GM23338 (cell line): Measurements from ENCODE around the gene C3orf22. TPM values are rescaled to one million over a fixed set of nuclear protein-coding genes. Genes with fewer than 3 reads are reported as not detected.

Experiments
- ATAC-seq: fragments of 200-7000 bp; cut with Tn5 transposase; 3 replicates; pipeline ENCODE4 v1.9.1; 2020
- DNase-seq: peaks from one replicate; pipeline ENCODE4 v3.0.0-alpha.2; 2015; ENCODE audit warnings: low spot score
- H2AFZ ChIP-seq: fragments of 200-600 bp; sonication (generic); 2 replicates; pipeline ENCODE4 v1.8.0; 2016; ENCODE audit warnings: antibody characterized with exemption, mild to moderate bottlenecking, moderate library complexity
- H3F3A ChIP-seq: fragments of 200-600 bp; sonication (generic); replicated peaks from 2 replicates; pipeline ENCODE4 v1.8.0; 2017; ENCODE audit warnings: antibody characterized with exemption, mixed run types, low read depth
- H3K27ac ChIP-seq: fragments of 200-600 bp; sonication (generic); 2 replicates; pipeline ENCODE4 v1.6.1; 2016; ENCODE audit warnings: low read depth
- H3K27me3 ChIP-seq: fragments of 200-600 bp; sonication (generic); 2 replicates; pipeline ENCODE4 v1.8.0; 2016; ENCODE audit warnings: mild to moderate bottlenecking, mixed run types, moderate library complexity; ENCODE audit not compliant: insufficient read depth
- H3K36me3 ChIP-seq: fragments of 200-600 bp; sonication (generic); 2 replicates; pipeline ENCODE4 v1.8.0; 2016; ENCODE audit warnings: mild to moderate bottlenecking; ENCODE audit not compliant: insufficient read depth
- H3K4me1 ChIP-seq: fragments of 200-600 bp; sonication (generic); 2 replicates; pipeline ENCODE4 v1.8.0; 2016; ENCODE audit warnings: mild to moderate bottlenecking, moderate library complexity; ENCODE audit not compliant: insufficient read depth
- H3K4me2 ChIP-seq: fragments of 200-600 bp; sonication (generic); 2 replicates; pipeline ENCODE4 v1.7.1; 2017; ENCODE audit warnings: mixed run types
- H3K4me3 ChIP-seq: fragments of 200-600 bp; sonication (generic); 2 replicates; pipeline ENCODE4 v1.6.1; 2016; ENCODE audit warnings: mixed run types
- H3K79me2 ChIP-seq: fragments of 200-600 bp; sonication (generic); replicated peaks from 2 replicates; pipeline ENCODE4 v1.8.0; 2017; ENCODE audit warnings: mild to moderate bottlenecking; ENCODE audit not compliant: insufficient read depth
- H3K9me2 ChIP-seq: fragments of 200-600 bp; sonication (generic); 2 replicates; pipeline ENCODE4 v1.8.0; 2017; ENCODE audit not compliant: insufficient read depth
- H4K20me1 ChIP-seq: fragments of 200-600 bp; sonication (generic); replicated peaks from 2 replicates; pipeline ENCODE4 v1.8.0; 2017; ENCODE audit warnings: mild to moderate bottlenecking; ENCODE audit not compliant: insufficient read depth
- H3K27ac Mint-ChIP-seq: 2 replicates; pipeline ENCODE4 v1.8.0; 2020; ENCODE audit warnings: inconsistent platforms, mild to moderate bottlenecking, moderate library complexity, mixed read lengths
- H3K27me3 Mint-ChIP-seq: 3 replicates; pipeline ENCODE4 v1.8.0; 2022; ENCODE audit warnings: low read depth, mild to moderate bottlenecking, moderate library complexity, mixed read lengths, inconsistent platforms; ENCODE audit not compliant: insufficient read depth, poor library complexity
- H3K36me3 Mint-ChIP-seq: 3 replicates; pipeline ENCODE4 v1.8.0; 2021; ENCODE audit warnings: low read depth, mild to moderate bottlenecking, inconsistent platforms, moderate library complexity, mixed read lengths
- H3K4me1 Mint-ChIP-seq: 3 replicates; pipeline ENCODE4 v1.8.0; 2020; ENCODE audit warnings: mild to moderate bottlenecking, inconsistent platforms, mixed read lengths
- H3K4me3 Mint-ChIP-seq: 3 replicates; pipeline ENCODE4 v1.8.0; 2021; ENCODE audit warnings: moderate library complexity, mild to moderate bottlenecking, inconsistent platforms, mixed read lengths
- H3K9me3 Mint-ChIP-seq: 3 replicates; pipeline ENCODE4 v1.8.0; 2020; ENCODE audit warnings: moderate library complexity, mild to moderate bottlenecking, inconsistent platforms, mixed read lengths
- CREB1 ChIP-seq: fragments of 250-450 bp; sonication (Bioruptor Pico); IDR thresholded peaks from 2 replicates; pipeline ENCODE4 v1.5.0; 2020; ENCODE audit warnings: low read depth, mild to moderate bottlenecking, moderate library complexity
- EZH2 ChIP-seq: fragments of 200-600 bp; sonication (generic); IDR thresholded peaks from one replicate; pipeline ENCODE4 v1.8.0; 2017; ENCODE audit warnings: antibody characterized with exemption, mild to moderate bottlenecking, low read depth; ENCODE audit not compliant: unreplicated experiment
- EZH2phosphoT487 ChIP-seq: fragments of 200-600 bp; sonication (generic); IDR thresholded peaks from one replicate; pipeline ENCODE4 v1.8.1; 2018; ENCODE audit warnings: antibody characterized with exemption; ENCODE audit not compliant: unreplicated experiment
- JUNB ChIP-seq: IDR thresholded peaks from one replicate; pipeline ENCODE4 v1.6.1; 2016; ENCODE audit warnings: antibody characterized with exemption; ENCODE audit not compliant: unreplicated experiment
- POLR2AphosphoS5 ChIP-seq: IDR thresholded peaks from 2 replicates; pipeline ENCODE4 v1.6.1; 2016; ENCODE audit warnings: antibody characterized with exemption, low read depth
- ZNF331 ChIP-seq: fragments of 250-450 bp; sonication (Bioruptor Pico); IDR thresholded peaks from 2 replicates; pipeline ENCODE4 v1.5.0; 2020; ENCODE audit warnings: low read depth, mild to moderate bottlenecking, moderate library complexity
- ZNF462 ChIP-seq: fragments of 250-450 bp; sonication (Bioruptor Pico); IDR thresholded peaks from 2 replicates; pipeline ENCODE4 v1.5.0; 2020; ENCODE audit warnings: mild to moderate bottlenecking, moderate library complexity
- polyA plus RNA-seq: library from polyadenylated mRNA; unstranded; fragments of >200 nt; fragmentation: Nextera tagmentation; extraction: Ambion mirVana; gene quantifications from 2 replicates; pipeline ENCODE4 v1.2.1, GENCODE V29; 2016
- total RNA-seq: library from RNA; depleted of rRNA; stranded (reverse); fragments of >200 nt; shearing (Covaris generic); gene quantifications from 2 replicates; pipeline ENCODE4 v1.2.3, GENCODE V29; 2014

C3orf22 gene
- total and polyA plus RNA-seq, 2 experiments from 2014 or later: not detected

DNA sequence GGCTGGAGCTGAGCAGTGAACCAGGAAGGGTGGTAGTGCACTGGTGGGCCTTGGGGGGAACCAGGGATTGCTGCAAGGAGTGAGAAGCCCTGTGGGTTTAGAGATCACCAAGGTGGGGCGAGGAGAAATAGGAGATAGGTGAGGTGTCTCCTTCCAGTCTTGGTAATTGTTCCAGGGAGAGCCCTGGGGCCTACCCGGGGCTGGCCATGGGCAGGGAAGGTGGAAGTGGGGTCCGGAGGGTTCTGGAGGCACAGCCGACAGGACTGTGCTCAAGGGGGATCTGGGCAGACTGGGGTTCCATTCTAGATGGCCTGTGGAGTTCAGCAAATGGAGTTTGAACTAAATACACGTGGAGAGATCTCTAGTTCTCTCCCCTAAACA, 30.3 kb downstream of the C3orf22 start:
- no peak overlapping the region for H3K27ac ChIP-seq
- H3K79me2 ChIP-seq: no peaks in the 10 kb centered on the region
- H3K36me3 Mint-ChIP-seq: no peaks in the 10 kb centered on the region
- no peak overlapping the region for H3K4me2 ChIP-seq
- no peak overlapping the region for H3K27ac Mint-ChIP-seq
- H3K27me3 ChIP-seq: peaks cover 6% of the 10 kb centered on the region; the same call in 1 of the 2 replicates
- no peak overlapping the region for H2AFZ ChIP-seq
- no peaks in the 10 kb centered on the region for H3K9me2 ChIP-seq
- H4K20me1 ChIP-seq: no peaks in the 10 kb centered on the region
- ATAC-seq (no peak), DNase-seq (no peak)
- TF ChIP-seq JUNB (no peak), POLR2AphosphoS5 (no peak), EZH2phosphoT487 (no peak)
- H3K4me3 ChIP-seq: no peak overlapping the region
- H3K4me3 Mint-ChIP-seq: no peak overlapping the region; the same call in 2 of the 3 replicates
- no peaks in the 10 kb centered on the region for H3K9me3 Mint-ChIP-seq
- H3K36me3 ChIP-seq: no peaks in the 10 kb centered on the region
- no peaks in the 10 kb centered on the region for H3F3A ChIP-seq
- H3K4me1 ChIP-seq: 0 out of 2 replicates have a peak, but pooled peaks cover 4% of the 10 kb centered on the region
- H3K27me3 Mint-ChIP-seq: peaks cover 4% of the 10 kb centered on the region
- peaks cover 7% of the 10 kb centered on the region for H3K4me1 Mint-ChIP-seq

- ATAC-seq: peak; percentile 4; the same call in 1 of the 3 replicates
- Histone ChIP-seq H3K4me1 (0 out of 2 replicates have a peak, but pooled peaks cover 4% of the 10 kb centered on the region), H3K27ac (no peak overlapping the region), H3K27me3 (peaks cover 14% of the 10 kb centered on the region), H3K36me3 (no peaks in the 10 kb centered on the region), H3K4me2 (no peak overlapping the region), H3K9me2 (no peaks in the 10 kb centered on the region), H3K79me2 (no peaks in the 10 kb centered on the region), H4K20me1 (no peaks in the 10 kb centered on the region), H3K4me3 (no peak overlapping the region), H3F3A (no peaks in the 10 kb centered on the region), H2AFZ (no peak overlapping the region)
- H3K27ac Mint-ChIP-seq: no peak overlapping the region
- peaks cover 11% of the 10 kb centered on the region for H3K27me3 Mint-ChIP-seq
- no peaks in the 10 kb centered on the region for H3K9me3 Mint-ChIP-seq
- H3K36me3 Mint-ChIP-seq: no peaks in the 10 kb centered on the region
- peaks cover 9% of the 10 kb centered on the region for H3K4me1 Mint-ChIP-seq
- TF ChIP-seq JUNB (no peak), POLR2AphosphoS5 (no peak), ZNF462 (CRISPR knock-in tag) (no peak), EZH2 (no peak), EZH2phosphoT487 (no peak), CREB1 (no peak), ZNF331 (no peak)
- no peak for DNase-seq
- H3K4me3 Mint-ChIP-seq: no peak overlapping the region
Observed at GRCh38 chr3:126527455-126528211, 31.1 kb downstream of the C3orf22 start.
